Lung (tissue), 12 donors: ENCODE measurements around the gene C1QL3. TPM values are rescaled to one million over a fixed set of nuclear protein-coding genes. Genes with fewer than 3 reads are reported as not detected.
A peak's percentile ranks its signal among the peaks of the same experiment; 100 is the strongest.

Experiments
- ATAC-seq: fragments of 200-7000 bp; cut with Tn5 transposase; one replicate; pipeline ENCODE4 v1.9.1; 2020; ENCODE audit warnings: moderate number of reproducible peaks; ENCODE audit not compliant: insufficient read depth, low FRiP score
- DNase-seq, 3 donors: peaks; one replicate each; pipeline ENCODE4 v3.0.0-alpha.2; 2013 to 2017
- H3K27ac ChIP-seq, 2 donors: one replicate each; pipeline ENCODE4 v1.5.1; 2013; ENCODE audit warnings: mild to moderate bottlenecking in 2 of 2, moderate library complexity in 2 of 2, control low read depth in 1 of 2, inconsistent platforms in 1 of 2, low read depth in 1 of 2, low read length in 1 of 2
- H3K27me3 ChIP-seq, 3 donors: one replicate each; pipeline ENCODE4 v1.5.1; 2013; ENCODE audit warnings: low read length in 2 of 3; ENCODE audit not compliant: control insufficient read depth in 3 of 3, insufficient read depth in 3 of 3
- H3K36me3 ChIP-seq, 4 donors: one replicate each; pipeline ENCODE4 v1.5.1; 2013; ENCODE audit warnings: low read length in 4 of 4, mild to moderate bottlenecking in 1 of 4, moderate library complexity in 1 of 4; ENCODE audit not compliant: control insufficient read depth in 4 of 4, insufficient read depth in 4 of 4
- H3K4me1 ChIP-seq, 5 donors: one replicate each; pipeline ENCODE4 v1.5.1; 2013; ENCODE audit warnings: low read length in 5 of 5, mild to moderate bottlenecking in 2 of 5, moderate library complexity in 1 of 5; ENCODE audit not compliant: control insufficient read depth in 5 of 5, insufficient read depth in 5 of 5
- H3K4me3 ChIP-seq: one replicate; pipeline ENCODE4 v1.5.1; 2013; ENCODE audit warnings: mild to moderate bottlenecking, control low read depth, moderate library complexity
- H3K9ac ChIP-seq, 2 donors: one replicate each; pipeline ENCODE4 v1.5.1; 2013; ENCODE audit warnings: low read length in 2 of 2, control low read depth in 1 of 2; ENCODE audit not compliant: insufficient read depth in 1 of 2
- H3K9me3 ChIP-seq, 4 donors: one replicate each; pipeline ENCODE4 v1.5.1; 2013; ENCODE audit warnings: low read length in 3 of 4, mild to moderate bottlenecking in 1 of 4, moderate library complexity in 1 of 4; ENCODE audit not compliant: control insufficient read depth in 4 of 4, insufficient read depth in 3 of 4
- WGBS, 2 donors: extraction: QIAGEN DNeasy Blood & Tissue Kit; methylation state at CpG; one replicate each; pipeline ENCODE4 v1.1.7; 2013; 5-methylcytosine and 5-hydroxymethylcytosine counted together
- polyA plus RNA-seq, 2 donors: library from polyadenylated mRNA; stranded (reverse); fragments of 200-250 nt; gene quantifications; one replicate each; pipeline ENCODE4 v1.2.1, GENCODE V29; 2013
- total RNA-seq, 2 donors: library from RNA; depleted of rRNA in 1 of 2; stranded (reverse); fragments of >200 nt in 1 of 2; gene quantifications; one replicate each; pipeline ENCODE4 v1.2.1, GENCODE V29; 2014 to 2021
- TF ChIP-seq, protein P1 (sequence below): IDR thresholded peaks from 2 replicates; pipeline ENCODE4 v1.5.1; 2012; ENCODE audit warnings: mild to moderate bottlenecking; ENCODE audit errors: control extremely low read depth, extremely low read depth
- donor health status: control.
- donor health status: control.
- donor health status: Bipolar disorder and iron deficiency.
- donor health status: healthy.
- donor health status: DM: yes; HTN: yes; CAD: no.

The C1QL3 gene
- total and polyA plus RNA-seq, 4 donors, result 0.02 TPM; not detected in 3

DNA sequence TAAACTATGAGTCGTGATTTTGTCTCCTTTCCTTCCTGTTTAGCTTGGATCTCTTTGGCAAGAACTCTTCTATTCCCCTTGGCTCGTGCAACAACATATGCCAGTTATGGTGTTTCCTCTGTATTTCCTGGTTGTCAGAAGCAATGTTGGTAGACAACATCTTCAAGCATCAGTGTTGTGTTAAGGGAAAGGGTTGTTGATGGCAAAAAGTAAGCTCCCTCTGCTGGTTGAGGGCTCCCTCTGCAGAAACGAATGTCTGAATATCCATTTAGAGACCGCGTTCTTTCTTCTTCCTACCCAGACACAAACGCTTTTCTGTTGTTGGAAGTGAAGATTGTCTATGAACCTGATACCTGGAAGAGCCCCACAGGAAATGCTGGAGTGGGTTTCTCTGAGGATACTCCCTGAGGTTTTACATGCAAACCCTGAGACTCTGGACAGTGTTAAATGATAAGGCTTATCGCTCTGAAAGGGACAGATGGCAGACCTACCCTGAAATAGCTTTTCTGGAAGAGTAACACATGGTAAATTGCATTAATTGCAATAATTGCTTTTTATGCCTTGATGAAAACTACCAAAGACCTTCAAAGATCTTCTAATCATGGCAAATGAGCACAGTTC lies 23.5 kb upstream of the C1QL3 start:
- H3K9me3 ChIP-seq, result peaks cover 0 to 2% (median 0%) of the 10 kb centered on the region in 4 donors
- peak in 2 of 3 donors; percentile 15 to 33 for DNase-seq
- no peaks in the 10 kb centered on the region for H3K4me1 ChIP-seq
- no peak overlapping the region for H3K27ac ChIP-seq
- H3K27me3 ChIP-seq, result no peaks in the 10 kb centered on the region
- no peak overlapping the region for H3K9ac ChIP-seq
- ATAC-seq, result no peak
- H3K36me3 ChIP-seq, result no peaks in the 10 kb centered on the region
- WGBS, 2 donors, result 29 to 32% methylated on average over 7 of the region's 7 CpGs
- TF ChIP-seq, protein P1, sequence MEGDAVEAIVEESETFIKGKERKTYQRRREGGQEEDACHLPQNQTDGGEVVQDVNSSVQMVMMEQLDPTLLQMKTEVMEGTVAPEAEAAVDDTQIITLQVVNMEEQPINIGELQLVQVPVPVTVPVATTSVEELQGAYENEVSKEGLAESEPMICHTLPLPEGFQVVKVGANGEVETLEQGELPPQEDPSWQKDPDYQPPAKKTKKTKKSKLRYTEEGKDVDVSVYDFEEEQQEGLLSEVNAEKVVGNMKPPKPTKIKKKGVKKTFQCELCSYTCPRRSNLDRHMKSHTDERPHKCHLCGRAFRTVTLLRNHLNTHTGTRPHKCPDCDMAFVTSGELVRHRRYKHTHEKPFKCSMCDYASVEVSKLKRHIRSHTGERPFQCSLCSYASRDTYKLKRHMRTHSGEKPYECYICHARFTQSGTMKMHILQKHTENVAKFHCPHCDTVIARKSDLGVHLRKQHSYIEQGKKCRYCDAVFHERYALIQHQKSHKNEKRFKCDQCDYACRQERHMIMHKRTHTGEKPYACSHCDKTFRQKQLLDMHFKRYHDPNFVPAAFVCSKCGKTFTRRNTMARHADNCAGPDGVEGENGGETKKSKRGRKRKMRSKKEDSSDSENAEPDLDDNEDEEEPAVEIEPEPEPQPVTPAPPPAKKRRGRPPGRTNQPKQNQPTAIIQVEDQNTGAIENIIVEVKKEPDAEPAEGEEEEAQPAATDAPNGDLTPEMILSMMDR, result no peak
- H3K4me3 ChIP-seq, result no peak overlapping the region

DNA sequence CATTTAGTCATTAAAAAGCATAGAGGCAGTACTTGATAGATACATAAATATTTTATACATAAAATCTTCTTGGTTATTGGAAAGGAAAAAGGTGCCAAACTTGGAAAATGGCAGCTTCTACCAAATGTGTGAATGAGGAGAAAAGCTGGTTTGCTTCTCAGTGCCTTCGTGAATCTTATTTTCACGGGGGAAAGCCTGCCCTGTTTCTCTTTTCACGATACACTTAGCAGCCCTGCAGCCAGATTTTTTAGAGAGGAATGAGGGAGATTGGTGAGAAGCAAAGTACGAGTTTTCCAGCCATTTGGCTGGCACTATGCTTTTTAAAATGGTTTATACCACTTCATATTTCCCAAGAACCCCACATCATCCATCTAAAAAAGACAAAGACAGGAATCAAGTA lies 22.9 kb upstream of the C1QL3 start:
- no peak for ATAC-seq
- DNase-seq, result no peak
- H3K27ac ChIP-seq, result no peak overlapping the region
- H3K9ac ChIP-seq, result no peak overlapping the region
- peaks cover 0 to 2% (median 0%) of the 10 kb centered on the region in 4 donors for H3K9me3 ChIP-seq
- H3K27me3 ChIP-seq, result no peaks in the 10 kb centered on the region
- 86 to 92% methylated on average over 4 of the region's 4 CpGs for WGBS, 2 donors
- H3K4me1 ChIP-seq, result no peaks in the 10 kb centered on the region
- H3K4me3 ChIP-seq, result no peak overlapping the region
- H3K36me3 ChIP-seq, result no peaks in the 10 kb centered on the region
- TF ChIP-seq, protein P1, result no peak

DNA sequence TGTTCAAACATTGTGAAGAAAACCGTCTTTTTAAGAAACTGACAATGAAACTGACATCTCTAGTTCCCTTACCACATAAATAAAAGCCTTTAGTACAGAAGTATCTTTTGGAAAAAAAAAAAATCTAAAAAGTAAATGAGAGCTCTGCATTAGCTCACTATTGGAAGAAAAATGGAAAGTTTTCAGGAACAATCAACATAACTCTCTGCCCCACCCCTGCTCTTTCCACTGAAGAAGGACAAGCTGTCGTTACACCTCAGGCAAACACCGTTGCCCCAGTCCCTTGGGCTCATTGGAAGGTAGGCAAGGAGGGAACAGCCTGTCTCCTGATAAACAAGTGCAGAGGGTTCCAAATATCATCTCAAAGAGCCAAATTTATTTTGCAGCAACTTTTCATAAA lies 22.4 kb upstream of the C1QL3 start:
- ATAC-seq, result no peak
- no peaks in the 10 kb centered on the region for H3K27me3 ChIP-seq
- peaks cover 0 to 2% (median 0%) of the 10 kb centered on the region in 4 donors for H3K9me3 ChIP-seq
- TF ChIP-seq, protein P1, result no peak
- no peaks in the 10 kb centered on the region for H3K4me1 ChIP-seq
- H3K4me3 ChIP-seq, result no peak overlapping the region
- H3K27ac ChIP-seq, result no peak overlapping the region
- no peak overlapping the region for H3K9ac ChIP-seq
- 62 to 80% methylated on average over 3 of the region's 3 CpGs for WGBS, 2 donors
- H3K36me3 ChIP-seq, result no peaks in the 10 kb centered on the region
- DNase-seq, result no peak

- no peaks in the 10 kb centered on the region for H3K27me3 ChIP-seq
Observed at GRCh38 chr10:16536155-16536554, 14.5 kb upstream of the C1QL3 start.

More at GRCh38 chr10:16536155-16536554, 14.5 kb upstream of the C1QL3 start:
- ATAC-seq (no peak), DNase-seq (no peak)
- no peak overlapping the region for H3K9ac ChIP-seq
- no peaks in the 10 kb centered on the region for H3K36me3 ChIP-seq
- WGBS, 2 donors, result 90 to 94% methylated on average over 5 of the region's 5 CpGs
- H3K4me1 ChIP-seq, result no peaks in the 10 kb centered on the region
- TF ChIP-seq, protein P1, result no peak
- no peak overlapping the region for H3K27ac ChIP-seq
- no peak overlapping the region for H3K4me3 ChIP-seq
- peaks cover 0 to 2% (median 0%) of the 10 kb centered on the region in 4 donors for H3K9me3 ChIP-seq
